HepG2 (cell line): Measurements from ENCODE around the gene NDRG3. TPM values are rescaled to one million over a fixed set of nuclear protein-coding genes. Genes with fewer than 3 reads are reported as not detected.

Experiments
- ATAC-seq: fragments of 200-7000 bp; cut with Tn5 transposase; 3 replicates; pipeline ENCODE4 v1.9.1; 2020; ENCODE audit warnings: mild to moderate bottlenecking, moderate library complexity
- BruUV-seq: library from RNA; stranded (reverse); fragments of 400-500 nt; replicated peaks from 2 replicates; lab custom pipeline; 2021; lab: Mats Ljungman, UMichigan
- CTCF ChIA-PET: fragments of 300-600 bp; formaldehyde crosslinking; extraction: SDS; loops from one replicate; lab custom pipeline; 2021; ENCODE audit warnings: low total read pairs, inconsistent platforms, low intra/inter-chr PET ratio; lab: Yijun Ruan, JAX
- POLR2A ChIA-PET: fragments of 350-600 bp; sonication (Branson Sonifier 250); formaldehyde crosslinking; loops from one replicate; lab custom pipeline; 2020; ENCODE audit warnings: antibody characterized with exemption, inconsistent platforms; lab: Yijun Ruan, JAX
- DNase-seq: peaks from one replicate; pipeline ENCODE4 v3.0.0-alpha.2; 2015; ENCODE audit warnings: low spot score
- FAIRE-seq: peaks from 3 replicates; lab custom pipeline; 2011; peaks lifted over from hg19 to GRCh38; lab: Jason Lieb, UNC
- H2AFZ ChIP-seq: one replicate; pipeline ENCODE4 v1.6.1; 2011; ENCODE audit warnings: low read length, inconsistent platforms
- H3K27ac ChIP-seq: fragments of 300-600 bp; 3 replicates; pipeline ENCODE4 v1.8.0; 2011; ENCODE audit warnings: mixed run types, mild to moderate bottlenecking, mixed read lengths, low read length, inconsistent platforms; ENCODE audit not compliant: insufficient read depth; ENCODE audit errors: extremely low read length
- H3K27me3 ChIP-seq, 2 experiments: fragments of 200-600 bp in 1 of 2; 2 replicates in 1 of 2; 3 replicates in 1 of 2; pipeline versions ENCODE4 v1.6.0 to v1.8.0; 2011; ENCODE audit warnings: low read length in 2 of 2, mild to moderate bottlenecking in 2 of 2, moderate library complexity in 2 of 2, inconsistent platforms in 1 of 2; ENCODE audit not compliant: insufficient read depth in 2 of 2, control insufficient read depth in 1 of 2
- H3K36me3 ChIP-seq, 2 experiments: fragments of 200-600 bp in 1 of 2; replicated peaks in 1 of 2; 2 replicates in 1 of 2; 3 replicates in 1 of 2; pipeline versions ENCODE4 v1.5.1 to v1.8.0; 2011; ENCODE audit warnings: low read length in 2 of 2, inconsistent platforms in 1 of 2; ENCODE audit not compliant: insufficient read depth in 2 of 2, control insufficient read depth in 1 of 2
- H3K4me1 ChIP-seq: 2 replicates; pipeline ENCODE4 v1.5.1; 2012; ENCODE audit warnings: low read length, inconsistent platforms; ENCODE audit not compliant: insufficient read depth
- H3K4me2 ChIP-seq: 2 replicates; pipeline ENCODE4 v1.6.0; 2011; ENCODE audit warnings: low read depth, low read length, inconsistent platforms
- H3K4me3 ChIP-seq, 3 experiments: fragments of 200-600 bp in 1 of 3; sonication (generic), shearing (Covaris generic) in 1 of 3; replicated peaks in 1 of 3; 2 replicates each; pipeline ENCODE4 v1.5.1; 2011 to 2016; ENCODE audit warnings: low read length in 3 of 3, inconsistent platforms in 2 of 3, low read depth in 2 of 3, mild to moderate bottlenecking in 2 of 3, control low read depth in 1 of 3, mixed read lengths in 1 of 3; ENCODE audit not compliant: insufficient read depth in 1 of 3
- H3K79me2 ChIP-seq: one replicate; pipeline ENCODE4 v1.6.1; 2011; ENCODE audit warnings: low read length, inconsistent platforms; ENCODE audit not compliant: insufficient read depth
- H3K9ac ChIP-seq: 2 replicates; pipeline ENCODE4 v1.6.0; 2011; ENCODE audit warnings: mild to moderate bottlenecking, low read depth, low read length, inconsistent platforms; ENCODE audit not compliant: insufficient read depth
- H3K9me3 ChIP-seq: 2 replicates; pipeline ENCODE4 v1.5.1; 2012; ENCODE audit warnings: mild to moderate bottlenecking, low read length
- H4K20me1 ChIP-seq: 2 replicates; pipeline ENCODE4 v1.6.0; 2011; ENCODE audit warnings: inconsistent platforms, mild to moderate bottlenecking, low read length, moderate library complexity; ENCODE audit not compliant: insufficient read depth
- BHLHE40 ChIP-seq: IDR thresholded peaks from 2 replicates; pipeline ENCODE4 v1.6.1; 2011; ENCODE audit warnings: low read length, improper control_type of control experiment
- CAMTA2 ChIP-seq: sonication (generic); formaldehyde crosslinking; IDR thresholded peaks from 2 replicates; pipeline ENCODE4 v1.4.0; 2020; ENCODE audit warnings: mild to moderate bottlenecking, missing genetic modification reagents, borderline replicate concordance
- RELA ChIP-seq: sonication (generic); formaldehyde crosslinking; IDR thresholded peaks from 2 replicates; pipeline ENCODE4 v1.4.0; 2020; ENCODE audit warnings: missing genetic modification reagents
- RFX5 ChIP-seq: IDR thresholded peaks from 2 replicates; pipeline ENCODE4 v1.6.1; 2011; ENCODE audit warnings: low read depth, low read length, improper control_type of control experiment
- SMC3 ChIP-seq: IDR thresholded peaks from 2 replicates; pipeline ENCODE4 v1.6.1; 2011; ENCODE audit warnings: low read length, improper control_type of control experiment
- ZNF768 ChIP-seq: sonication (generic); formaldehyde crosslinking; IDR thresholded peaks from 2 replicates; pipeline ENCODE4 v1.4.0; 2020; ENCODE audit warnings: missing genetic modification reagents
- WGBS: methylation state at CpG from one replicate; pipeline ENCODE4 v1.1.6; 2017; ENCODE audit warnings: low lambda C conversion rate; 5-methylcytosine and 5-hydroxymethylcytosine counted together
- in situ Hi-C: cut with HindIII; loops from 2 replicates; pipeline ENCODE4 v1.10.0; 2017; ENCODE audit warnings: low pct_unique_long_range_greater_than_20kb; ENCODE audit not compliant: extremely low pct_ligation_motif_present
- intact Hi-C: fragments of 100-400 bp; cut with micrococcal nuclease; formaldehyde crosslinking; loops from one replicate; pipeline ENCODE4 v1.10.0; 2022; ENCODE audit not compliant: unreplicated experiment
- polyA plus RNA-seq, 8 experiments: library from polyadenylated mRNA; depleted of rRNA in 3 of 8; stranded (reverse) in 7 of 8; unstranded in 1 of 8; fragments of >200 nt; fragmentation: Illumina TruSeq in 4 of 8; extraction: Trizol in 4 of 8; gene quantifications; 2 replicates each; pipeline versions ENCODE4 v1.2.1 to v1.2.3, GENCODE V29; 2011 to 2016; ENCODE audit warnings: low read depth in 4 of 8, missing spikeins in 1 of 8, mixed read lengths in 1 of 8; ENCODE audit not compliant: insufficient read depth in 1 of 8
- total RNA-seq, 5 experiments: library from RNA; depleted of rRNA; stranded (reverse); fragments of >200 nt; fragmentation: Illumina TruSeq; extraction: Trizol; gene quantifications; 2 replicates each; pipeline ENCODE4 v1.2.3, GENCODE V29; 2016; ENCODE audit warnings: low read depth in 1 of 5
- TF ChIP-seq, protein P1 (sequence below): sonication (generic); formaldehyde crosslinking; IDR thresholded peaks from 2 replicates; pipeline ENCODE4 v1.9.0; 2021; ENCODE audit warnings: missing genetic modification reagents, mild to moderate bottlenecking, borderline replicate concordance
- TF ChIP-seq, protein P2 (sequence below): sonication (generic); formaldehyde crosslinking; IDR thresholded peaks from 2 replicates; pipeline ENCODE4 v1.5.0; 2020; ENCODE audit warnings: missing genetic modification reagents, mild to moderate bottlenecking, borderline replicate concordance
- TF ChIP-seq, protein P3 (sequence below): IDR thresholded peaks from 2 replicates; pipeline ENCODE4 v1.6.1; 2012; ENCODE audit warnings: inconsistent platforms

NDRG3 gene
- total and polyA plus RNA-seq, 2 of the 13 experiments (the other 11 are each of a cell fraction or from before 2014, with no cell fraction given): 36.0 to 40.5 TPM

DNA sequence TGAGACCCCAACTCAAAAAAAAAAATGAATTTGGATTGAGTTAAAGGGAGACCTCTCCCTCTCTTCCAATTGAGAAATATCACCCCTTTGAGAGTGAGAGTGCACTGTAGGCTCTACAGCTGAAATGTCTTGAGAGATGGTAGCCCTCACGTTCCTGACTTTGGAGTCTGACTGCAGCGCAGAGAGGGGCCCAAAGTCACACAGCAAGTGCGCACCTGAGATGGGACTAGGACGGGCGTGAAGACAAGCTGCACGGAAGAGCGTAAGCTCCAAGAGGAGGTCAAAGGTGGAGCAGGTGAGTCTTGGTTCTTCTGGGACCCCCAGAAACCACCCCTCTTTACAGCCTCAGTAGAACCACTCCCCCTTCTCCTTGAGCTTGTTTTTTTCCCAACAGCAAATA, 100.5 kb downstream of the NDRG3 start:
- Histone ChIP-seq H3K4me1 (peaks cover 89% of the 10 kb centered on the region), H3K4me3 (no peak overlapping the region), H3K79me2 (no peaks in the 10 kb centered on the region), H3K27me3 (no peaks in the 10 kb centered on the region), H2AFZ (no peak overlapping the region), H3K27ac (no peak overlapping the region), H3K9me3 (no peaks in the 10 kb centered on the region), H3K36me3 (no peaks in the 10 kb centered on the region), H3K4me2 (no peak overlapping the region), H4K20me1 (no peaks in the 10 kb centered on the region)
- intact Hi-C loops: no loop called here
- ATAC-seq (no peak), DNase-seq (no peak), FAIRE-seq (no peak)
- CTCF ChIA-PET: no interaction called here
- WGBS: 98% methylated on average over 7 of the region's 7 CpGs
- in situ Hi-C loops: no loop called here
- BruUV-seq: no TSS peak
- POLR2A ChIA-PET: interaction anchor here (1.0 to 3.1 kb wide), 2 partner anchors 13 to 22 kb away, joined by 4 to 14 read pairs; no protein-coding TSS in a partner anchor
- TF ChIP-seq RFX5 (no peak), BHLHE40 (no peak), SMC3 (no peak), ZNF768 (peak; percentile 92), CAMTA2 (no peak), RELA (CRISPR knock-in tag) (no peak)
- TF ChIP-seq, protein P1, sequence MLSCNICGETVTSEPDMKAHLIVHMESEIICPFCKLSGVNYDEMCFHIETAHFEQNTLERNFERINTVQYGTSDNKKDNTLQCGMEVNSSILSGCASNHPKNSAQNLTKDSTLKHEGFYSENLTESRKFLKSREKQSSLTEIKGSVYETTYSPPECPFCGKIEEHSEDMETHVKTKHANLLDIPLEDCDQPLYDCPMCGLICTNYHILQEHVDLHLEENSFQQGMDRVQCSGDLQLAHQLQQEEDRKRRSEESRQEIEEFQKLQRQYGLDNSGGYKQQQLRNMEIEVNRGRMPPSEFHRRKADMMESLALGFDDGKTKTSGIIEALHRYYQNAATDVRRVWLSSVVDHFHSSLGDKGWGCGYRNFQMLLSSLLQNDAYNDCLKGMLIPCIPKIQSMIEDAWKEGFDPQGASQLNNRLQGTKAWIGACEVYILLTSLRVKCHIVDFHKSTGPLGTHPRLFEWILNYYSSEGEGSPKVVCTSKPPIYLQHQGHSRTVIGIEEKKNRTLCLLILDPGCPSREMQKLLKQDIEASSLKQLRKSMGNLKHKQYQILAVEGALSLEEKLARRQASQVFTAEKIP (CRISPR knock-in tag): no peak
- TF ChIP-seq, protein P2, sequence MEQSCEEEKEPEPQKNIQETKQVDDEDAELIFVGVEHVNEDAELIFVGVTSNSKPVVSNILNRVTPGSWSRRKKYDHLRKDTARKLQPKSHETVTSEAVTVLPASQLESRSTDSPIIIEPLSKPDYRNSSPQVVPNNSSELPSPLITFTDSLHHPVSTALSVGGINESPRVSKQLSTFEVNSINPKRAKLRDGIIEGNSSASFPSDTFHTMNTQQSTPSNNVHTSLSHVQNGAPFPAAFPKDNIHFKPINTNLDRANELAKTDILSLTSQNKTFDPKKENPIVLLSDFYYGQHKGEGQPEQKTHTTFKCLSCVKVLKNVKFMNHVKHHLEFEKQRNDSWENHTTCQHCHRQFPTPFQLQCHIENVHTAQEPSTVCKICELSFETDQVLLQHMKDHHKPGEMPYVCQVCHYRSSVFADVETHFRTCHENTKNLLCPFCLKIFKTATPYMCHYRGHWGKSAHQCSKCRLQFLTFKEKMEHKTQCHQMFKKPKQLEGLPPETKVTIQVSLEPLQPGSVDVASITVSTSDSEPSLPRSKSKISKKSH (CRISPR knock-in tag): 0 out of 2 replicates have a peak, but pooled peaks have one; percentile 2
- TF ChIP-seq, protein P3, sequence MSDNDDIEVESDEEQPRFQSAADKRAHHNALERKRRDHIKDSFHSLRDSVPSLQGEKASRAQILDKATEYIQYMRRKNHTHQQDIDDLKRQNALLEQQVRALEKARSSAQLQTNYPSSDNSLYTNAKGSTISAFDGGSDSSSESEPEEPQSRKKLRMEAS: no peak
- TF ChIP-seq, all 625 proteins: peak for 2
- no peak overlapping the region for H3K9ac ChIP-seq
